Retina (tissue), 1 donor: ENCODE measurements around the gene CFAP410.
"Not testable (repeated sequence)": the region's sequence is repeated elsewhere in the genome, so short reads cannot be mapped to it uniquely, and the experiment has no call there.

ENCODE experiments used
- DNase-seq: peaks from one replicate; pipeline ENCODE4 v3.0.0-alpha.2; 2016

Gene CFAP410

GRCh38 chr21:44368711-44369446 is 29.7 kb upstream of the CFAP410 start:
- peak; percentile 33 for DNase-seq

GRCh38 chr21:44366586-44367211 is 27.5 kb upstream of the CFAP410 start:
- no peak for DNase-seq

GRCh38 chr21:44365967-44366585 is 26.9 kb upstream of the CFAP410 start:
- no peak for DNase-seq

GRCh38 chr21:44365251-44365966 is 26.2 kb upstream of the CFAP410 start:
- no peak for DNase-seq

GRCh38 chr21:44364151-44365053 is 25.2 kb upstream of the CFAP410 start:
- no peak for DNase-seq

- DNase-seq = no peak
These were observed 24.1 kb upstream of the CFAP410 start for GRCh38 chr21:44363278-44363677.

- not testable (repeated sequence) for DNase-seq
These were observed 22.7 kb upstream of the CFAP410 start for GRCh38 chr21:44361903-44362302.

GRCh38 chr21:44360159-44360558 is 21.0 kb upstream of the CFAP410 start:
- DNase-seq = no peak

GRCh38 chr21:44359396-44359795 is 20.2 kb upstream of the CFAP410 start:
- DNase-seq = no peak

- no peak for DNase-seq
These were observed 18.1 kb upstream of the CFAP410 start for GRCh38 chr21:44357064-44357837.

- DNase-seq = no peak
These were observed 17.4 kb upstream of the CFAP410 start for GRCh38 chr21:44356636-44357035.

- no peak for DNase-seq
These were observed 17.0 kb upstream of the CFAP410 start for GRCh38 chr21:44356160-44356559.

- DNase-seq = no peak
These were observed 15.9 kb upstream of the CFAP410 start for GRCh38 chr21:44354775-44355771.

- DNase-seq = no peak
These were observed 14.8 kb upstream of the CFAP410 start for GRCh38 chr21:44354001-44354405.

GRCh38 chr21:44353191-44353970 is 14.2 kb upstream of the CFAP410 start, which contains the start of gene TRPM2:
TRPM2 (plus strand) TSS chr21:44353621; CDS start chr21:44353701, 80 bp downstream.
- DNase-seq = no peak

- no peak for DNase-seq
These were observed 13.2 kb upstream of the CFAP410 start for GRCh38 chr21:44352253-44352860.

- no peak for DNase-seq
These were observed 12.5 kb upstream of the CFAP410 start for GRCh38 chr21:44351535-44352252.
